ENCODE measurements around the gene WDR59.

DNA sequence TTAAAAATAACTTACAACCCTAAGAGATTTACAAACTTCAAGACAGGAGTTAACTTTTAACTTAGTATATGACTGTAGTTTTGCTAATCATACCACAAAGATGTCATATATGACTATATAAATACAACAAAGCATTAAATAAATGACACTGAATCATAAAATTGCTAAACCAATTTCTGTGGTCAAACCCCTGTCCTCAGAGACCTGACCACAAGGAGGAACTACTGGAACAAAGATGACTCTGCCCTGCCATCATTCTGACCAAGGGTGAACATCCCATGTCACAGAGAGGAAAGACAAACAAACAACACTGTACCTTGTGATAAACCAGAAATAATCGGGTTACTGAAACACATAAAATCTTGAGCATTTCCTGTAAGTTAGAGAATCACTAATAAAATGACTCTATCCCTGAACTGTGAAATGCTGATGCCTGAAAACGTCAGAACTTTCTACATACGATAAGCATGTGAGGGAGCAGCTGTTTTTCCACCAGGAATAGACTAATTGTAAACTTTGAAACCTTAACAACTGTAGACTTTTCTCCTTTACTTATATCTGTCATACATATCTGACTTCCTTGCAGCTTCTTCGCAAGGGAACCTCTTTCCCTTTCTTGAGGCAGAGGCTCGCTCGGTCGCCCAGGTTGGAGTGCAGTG is 47.9 kb downstream of the WDR59 start:
- TF ChIP-seq RAD21 (conservative IDR thresholded peaks at IDR 0.05 in 1 of 2, IDR thresholded peaks at IDR 0.05 in 1 of 2): no peak
- TF ChIP-seq CEBPB (IDR thresholded peaks at IDR 0.05): no peak
- TF ChIP-seq, protein P1, sequence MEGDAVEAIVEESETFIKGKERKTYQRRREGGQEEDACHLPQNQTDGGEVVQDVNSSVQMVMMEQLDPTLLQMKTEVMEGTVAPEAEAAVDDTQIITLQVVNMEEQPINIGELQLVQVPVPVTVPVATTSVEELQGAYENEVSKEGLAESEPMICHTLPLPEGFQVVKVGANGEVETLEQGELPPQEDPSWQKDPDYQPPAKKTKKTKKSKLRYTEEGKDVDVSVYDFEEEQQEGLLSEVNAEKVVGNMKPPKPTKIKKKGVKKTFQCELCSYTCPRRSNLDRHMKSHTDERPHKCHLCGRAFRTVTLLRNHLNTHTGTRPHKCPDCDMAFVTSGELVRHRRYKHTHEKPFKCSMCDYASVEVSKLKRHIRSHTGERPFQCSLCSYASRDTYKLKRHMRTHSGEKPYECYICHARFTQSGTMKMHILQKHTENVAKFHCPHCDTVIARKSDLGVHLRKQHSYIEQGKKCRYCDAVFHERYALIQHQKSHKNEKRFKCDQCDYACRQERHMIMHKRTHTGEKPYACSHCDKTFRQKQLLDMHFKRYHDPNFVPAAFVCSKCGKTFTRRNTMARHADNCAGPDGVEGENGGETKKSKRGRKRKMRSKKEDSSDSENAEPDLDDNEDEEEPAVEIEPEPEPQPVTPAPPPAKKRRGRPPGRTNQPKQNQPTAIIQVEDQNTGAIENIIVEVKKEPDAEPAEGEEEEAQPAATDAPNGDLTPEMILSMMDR (IDR thresholded peaks at IDR 0.05): no peak
- TF ChIP-seq SREBF2 (IDR thresholded peaks at IDR 0.05): no peak
- TF ChIP-seq SMC3 (IDR thresholded peaks at IDR 0.05): no peak
- TF ChIP-seq RFX5 (IDR thresholded peaks at IDR 0.05): no peak
- no peak for TF ChIP-seq CHD4 (IDR thresholded peaks at IDR 0.05; ENCODE audit: borderline replicate concordance)
